ENCODE measurements around the gene CTNND1.

CTNND1 gene

GRCh38 chr11:57842873-57843272 lies 81.3 kb downstream of the CTNND1 start:
- H3K9me3 Mint-ChIP-seq = no peaks in the 10 kb centered on the region
- no peak overlapping the region for H3K4me3 Mint-ChIP-seq
- H3K4me1 Mint-ChIP-seq = no peaks in the 10 kb centered on the region
- H3K36me3 Mint-ChIP-seq = no peaks in the 10 kb centered on the region
- DNase-seq (ENCODE audit: low spot score in 2 of 2) (no peak), ATAC-seq (no peak)
- no peak overlapping the region for H3K27ac Mint-ChIP-seq

- Mint-ChIP-seq H3K36me3 (no peaks in the 10 kb centered on the region), H3K9me3 (no peaks in the 10 kb centered on the region), H3K4me1 (no peaks in the 10 kb centered on the region), H3K4me3 (no peak overlapping the region), H3K27ac (no peak overlapping the region)
- ATAC-seq (no peak), DNase-seq (ENCODE audit: low spot score in 2 of 2) (no peak)
These were observed 106.4 kb downstream of the CTNND1 start for GRCh38 chr11:57867966-57868365.

GRCh38 chr11:57868491-57868890 lies 106.9 kb downstream of the CTNND1 start:
- DNase-seq (ENCODE audit: low spot score in 2 of 2) = no peak
- H3K36me3 Mint-ChIP-seq = no peaks in the 10 kb centered on the region

More at GRCh38 chr11:57868491-57868890, 106.9 kb downstream of the CTNND1 start:
- no peak for ATAC-seq
- H3K9me3 Mint-ChIP-seq = no peaks in the 10 kb centered on the region
- H3K4me3 Mint-ChIP-seq = no peak overlapping the region
- no peak overlapping the region for H3K27ac Mint-ChIP-seq
- no peaks in the 10 kb centered on the region for H3K4me1 Mint-ChIP-seq

Measured in stimulated activated effector memory CD8-positive, alpha-beta T cell treated with anti-CD3 and anti-CD28 coated beads, Interleukin-12 subunit alpha, Interleukin-12 subunit beta, amount 100 ng/mL, for 72 hours (primary cell).